Uterus (tissue), 4 donors: Measurements from ENCODE around the gene EXOC2. TPM values are rescaled to one million over a fixed set of nuclear protein-coding genes. Genes with fewer than 3 reads are reported as not detected.

Source experiments
- DNase-seq, 2 donors: peaks; one replicate each; pipeline ENCODE4 v3.0.0-alpha.2; 2019 to 2020
- H3K27ac ChIP-seq, 2 donors: fragments of 200-600 bp; sonication (generic); 1 replicate in 1 of 2; 2 replicates in 1 of 2; pipeline ENCODE4 v1.5.1; 2016 to 2018
- H3K27me3 ChIP-seq, 2 donors: fragments of 200-600 bp; sonication (generic); one replicate each; pipeline ENCODE4 v1.5.1; 2018 to 2019; ENCODE audit warnings: control low read depth in 1 of 2
- H3K36me3 ChIP-seq, 2 donors: fragments of 200-600 bp; sonication (generic); one replicate each; pipeline ENCODE4 v1.5.1; 2019; ENCODE audit warnings: control low read depth in 1 of 2
- H3K4me1 ChIP-seq, 2 donors: fragments of 200-600 bp; sonication (generic); one replicate each; pipeline ENCODE4 v1.5.1; 2018 to 2019; ENCODE audit warnings: control low read depth in 1 of 2
- H3K4me3 ChIP-seq, 2 donors: fragments of 200-600 bp; sonication (generic); 1 replicate in 1 of 2; 2 replicates in 1 of 2; pipeline ENCODE4 v1.5.1; 2018 to 2019; ENCODE audit warnings: mild to moderate bottlenecking in 1 of 2
- H3K9me3 ChIP-seq, 2 donors: fragments of 200-600 bp; sonication (generic); one replicate each; pipeline ENCODE4 v1.5.1; 2019; ENCODE audit warnings: control low read depth in 1 of 2
- CTCF ChIP-seq, 4 experiments: fragments of 200-600 bp in 2 of 4; fragments of 450-650 bp in 2 of 4; sonication (generic) in 2 of 4; IDR thresholded peaks; one replicate each; pipeline ENCODE4 v1.5.1; 2016 to 2019; ENCODE audit warnings: antibody characterized with exemption in 4 of 4, mild to moderate bottlenecking in 2 of 4, moderate library complexity in 1 of 4
- POLR2A ChIP-seq, 2 donors: fragments of 450-650 bp; IDR thresholded peaks; one replicate each; pipeline ENCODE4 v1.6.1; 2016; ENCODE audit warnings: antibody characterized with exemption in 2 of 2, mild to moderate bottlenecking in 1 of 2, moderate library complexity in 1 of 2
- intact Hi-C: fragments of 100-400 bp; cut with DNase I; formaldehyde crosslinking; loops from one replicate; pipeline ENCODE4 v1.15.1; 2023; ENCODE audit warnings: low total_unique reads
- total RNA-seq, 4 donors: library from RNA; depleted of rRNA in 3 of 4; stranded (reverse); fragments of >200 nt in 3 of 4; gene quantifications; one replicate each; pipeline versions ENCODE4 v1.1.0 to v1.2.4, GENCODE V29; 2014 to 2023
- donor health status: DM: yes; HTN: yes; CAD: no.

The EXOC2 gene
- total RNA-seq, 4 donors from 2014 or later, result 12.3 to 27.0 (median 22.9) TPM

- no peak for TF ChIP-seq POLR2A (IDR thresholded peaks at IDR 0.05)
- no peak for TF ChIP-seq CTCF (IDR thresholded peaks at IDR 0.05)
- H3K27ac ChIP-seq, result no peak overlapping the region
- H3K27me3 ChIP-seq, result no peaks in the 10 kb centered on the region
- no peaks in the 10 kb centered on the region for H3K9me3 ChIP-seq
- H3K4me3 ChIP-seq, result no peak overlapping the region
- no peak for DNase-seq
- no peaks in the 10 kb centered on the region for H3K36me3 ChIP-seq
- no peaks in the 10 kb centered on the region for H3K4me1 ChIP-seq
- intact Hi-C loops, result no loop called here
These were observed 222.7 kb downstream of the EXOC2 start for GRCh38 chr6:470051-470900.

DNA sequence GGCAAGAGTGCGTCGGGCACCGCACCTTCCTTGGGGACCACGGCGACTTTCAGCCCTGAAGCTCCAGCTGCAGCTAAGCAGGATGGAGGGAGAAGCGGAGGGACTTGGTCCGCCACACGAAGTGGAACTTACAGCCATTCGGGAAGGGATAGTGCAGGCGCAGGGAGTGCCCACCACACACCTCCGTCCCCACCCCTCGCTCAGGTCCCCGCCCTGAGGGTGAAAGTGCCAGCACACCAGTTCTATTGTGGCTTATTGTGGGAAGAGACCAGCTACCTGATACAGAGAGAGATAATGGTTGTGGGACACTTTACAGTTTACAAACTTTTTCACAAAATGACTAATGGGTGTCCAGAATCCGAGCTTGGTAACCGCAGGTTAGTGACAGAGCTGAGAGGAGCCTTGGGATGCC is 225.3 kb downstream of the EXOC2 start:
- Histone ChIP-seq H3K4me1 (no peaks in the 10 kb centered on the region), H3K27me3 (no peaks in the 10 kb centered on the region), H3K4me3 (no peak overlapping the region), H3K9me3 (no peaks in the 10 kb centered on the region), H3K27ac (no peak overlapping the region), H3K36me3 (no peaks in the 10 kb centered on the region)
- intact Hi-C loops, result no loop called here
- no peak for TF ChIP-seq CTCF (IDR thresholded peaks at IDR 0.05)
- TF ChIP-seq POLR2A (IDR thresholded peaks at IDR 0.05), result no peak
- no peak for DNase-seq

DNA sequence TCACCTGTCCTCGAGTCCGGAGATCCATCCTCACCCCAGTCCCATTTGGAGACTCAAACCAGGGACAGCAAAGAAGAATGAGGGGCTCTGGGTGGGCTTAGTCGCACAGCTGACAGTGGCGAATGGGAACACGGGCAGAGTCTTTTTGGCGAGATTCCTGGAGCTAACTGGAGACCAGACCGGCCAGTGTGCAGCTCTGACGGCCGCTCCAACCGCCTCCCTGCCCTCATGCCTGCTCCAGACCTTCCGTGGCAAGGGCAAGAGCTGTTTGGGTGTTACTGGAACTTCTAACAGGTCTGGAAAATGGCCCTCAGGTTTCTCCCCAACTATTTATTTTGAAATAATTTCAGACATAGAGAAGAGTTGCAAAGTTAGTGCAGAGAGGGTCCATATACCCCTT is 225.8 kb downstream of the EXOC2 start:
- H3K27ac ChIP-seq, result no peak overlapping the region
- intact Hi-C loops, result no loop called here
- H3K9me3 ChIP-seq, result no peaks in the 10 kb centered on the region
- no peak overlapping the region for H3K4me3 ChIP-seq
- no peaks in the 10 kb centered on the region for H3K36me3 ChIP-seq
- H3K27me3 ChIP-seq, result no peaks in the 10 kb centered on the region
- no peak for DNase-seq
- TF ChIP-seq POLR2A (IDR thresholded peaks at IDR 0.05) (no peak), CTCF (IDR thresholded peaks at IDR 0.05) (no peak)
- H3K4me1 ChIP-seq, result no peaks in the 10 kb centered on the region

DNA sequence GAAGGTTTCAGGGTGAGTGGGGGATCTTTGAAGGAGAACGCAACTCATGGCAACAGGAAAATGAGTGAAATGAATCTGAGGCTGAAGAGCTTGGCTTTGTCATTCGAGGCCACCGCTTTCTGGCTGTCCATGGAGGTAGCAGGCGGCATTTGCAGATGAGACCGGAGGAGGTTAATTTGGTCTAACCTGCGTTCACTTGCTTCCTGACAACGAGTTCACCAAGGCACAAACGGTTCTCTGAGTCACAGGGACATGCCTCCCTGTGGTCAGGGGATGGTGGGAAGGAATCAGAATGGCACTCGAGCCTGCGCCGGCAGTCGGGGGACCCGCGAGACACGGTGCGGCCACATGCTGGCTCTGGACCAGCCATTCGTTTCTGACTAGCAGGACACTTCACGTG is 226.4 kb downstream of the EXOC2 start:
- Histone ChIP-seq H3K4me1 (no peaks in the 10 kb centered on the region), H3K9me3 (no peaks in the 10 kb centered on the region), H3K36me3 (no peaks in the 10 kb centered on the region), H3K27ac (no peak overlapping the region), H3K4me3 (no peak overlapping the region), H3K27me3 (no peaks in the 10 kb centered on the region)
- intact Hi-C loops, result no loop called here
- TF ChIP-seq POLR2A (IDR thresholded peaks at IDR 0.05) (no peak), CTCF (IDR thresholded peaks at IDR 0.05) (no peak)
- DNase-seq, result no peak

- no peak for DNase-seq
- TF ChIP-seq CTCF (IDR thresholded peaks at IDR 0.05) (no peak), POLR2A (IDR thresholded peaks at IDR 0.05) (no peak)
- Histone ChIP-seq H3K36me3 (no peaks in the 10 kb centered on the region), H3K4me1 (no peaks in the 10 kb centered on the region), H3K27me3 (no peaks in the 10 kb centered on the region), H3K4me3 (no peak overlapping the region), H3K27ac (no peak overlapping the region), H3K9me3 (no peaks in the 10 kb centered on the region)
- intact Hi-C loops, result no loop called here
These were observed 227.2 kb downstream of the EXOC2 start for GRCh38 chr6:465531-466348.
